Smooth muscle cell (in vitro differentiated cells): ENCODE data around the gene PCDH10. TPM values are rescaled to one million over a fixed set of nuclear protein-coding genes. Genes with fewer than 3 reads are reported as not detected.

Source experiments
- DNase-seq: peaks from one replicate; lab custom pipeline; 2025; ENCODE audit not compliant: unreplicated experiment; lab: John Stamatoyannopoulos, UW
- H2AFZ ChIP-seq: fragments of 200-600 bp; sonication (generic); 2 replicates; pipeline ENCODE4 v1.6.0; 2016; ENCODE audit warnings: antibody characterized with exemption, low read depth, mild to moderate bottlenecking
- H3F3A ChIP-seq: fragments of 200-600 bp; sonication (generic); 2 replicates; pipeline ENCODE4 v1.6.0; 2017; ENCODE audit warnings: antibody characterized with exemption, low read depth
- H3K27ac ChIP-seq: fragments of 200-600 bp; sonication (generic); 2 replicates; pipeline ENCODE4 v1.5.1; 2016; ENCODE audit warnings: low read depth, mild to moderate bottlenecking
- H3K27me3 ChIP-seq: fragments of 200-600 bp; sonication (generic); 2 replicates; pipeline ENCODE4 v1.6.1; 2016; ENCODE audit warnings: low read depth, mild to moderate bottlenecking
- H3K36me3 ChIP-seq: fragments of 200-600 bp; sonication (generic); 2 replicates; pipeline ENCODE4 v1.5.1; 2016; ENCODE audit warnings: low read depth
- H3K4me1 ChIP-seq: fragments of 200-600 bp; sonication (generic); 2 replicates; pipeline ENCODE4 v1.5.1; 2016; ENCODE audit warnings: low read depth
- H3K4me2 ChIP-seq: fragments of 200-600 bp; sonication (generic); 2 replicates; pipeline ENCODE4 v1.6.0; 2016; ENCODE audit warnings: mild to moderate bottlenecking
- H3K4me3 ChIP-seq: fragments of 200-600 bp; sonication (generic); 2 replicates; pipeline ENCODE4 v1.5.1; 2016; ENCODE audit warnings: mild to moderate bottlenecking
- H3K79me2 ChIP-seq: fragments of 200-600 bp; sonication (generic); 2 replicates; pipeline ENCODE4 v1.6.0; 2016; ENCODE audit warnings: low read depth, mild to moderate bottlenecking
- H3K9ac ChIP-seq: fragments of 200-600 bp; sonication (generic); 2 replicates; pipeline ENCODE4 v1.6.0; 2016; ENCODE audit warnings: low read depth
- H3K9me3 ChIP-seq: fragments of 200-600 bp; sonication (generic); replicated peaks from 2 replicates; pipeline ENCODE4 v1.5.1; 2016; ENCODE audit warnings: low read depth
- H4K20me1 ChIP-seq: fragments of 200-600 bp; sonication (generic); 2 replicates; pipeline ENCODE4 v1.6.0; 2016; ENCODE audit warnings: low read depth
- CTCF ChIP-seq: fragments of 200-600 bp; sonication (generic); IDR thresholded peaks from 2 replicates; pipeline ENCODE4 v1.5.1; 2017; ENCODE audit warnings: borderline replicate concordance, mild to moderate bottlenecking, antibody characterized with exemption; ENCODE audit not compliant: insufficient read depth, poor library complexity, severe bottlenecking
- WGBS: methylation state at CpG from one replicate; pipeline ENCODE4 v1.1.7; 2016; ENCODE audit warnings: low lambda C conversion rate; 5-methylcytosine and 5-hydroxymethylcytosine counted together
- polyA plus RNA-seq: library from polyadenylated mRNA; unstranded; fragments of >200 nt; fragmentation: Nextera tagmentation; extraction: Ambion mirVana; gene quantifications from 2 replicates; pipeline ENCODE4 v1.2.1, GENCODE V29; 2016
- total RNA-seq: library from RNA; depleted of rRNA; stranded (reverse); fragments of >200 nt; gene quantifications from 2 replicates; pipeline ENCODE4 v1.2.3, GENCODE V29; 2014

The PCDH10 gene
- total and polyA plus RNA-seq, 2 experiments from 2014 or later: 103 to 129 TPM

- peaks cover 30% of the 10 kb centered on the region for H4K20me1 ChIP-seq
- no peaks in the 10 kb centered on the region for H3K9me3 ChIP-seq
- H3K4me2 ChIP-seq: peak overlapping the region; percentile 98
- no peak overlapping the region for H3K9ac ChIP-seq
- WGBS: 79% methylated on average over 5 of the region's 5 CpGs
- H3K27me3 ChIP-seq: no peaks in the 10 kb centered on the region
- peak overlapping the region; percentile 86 for H3K4me3 ChIP-seq
- peak overlapping the region; percentile 3 for H3K27ac ChIP-seq
- H3K79me2 ChIP-seq: peaks cover 100% of the 10 kb centered on the region
- no peaks in the 10 kb centered on the region for H3K4me1 ChIP-seq
- DNase-seq: no peak
- no peak for TF ChIP-seq CTCF
- H2AFZ ChIP-seq: no peak overlapping the region
- no peaks in the 10 kb centered on the region for H3F3A ChIP-seq
- peaks cover 5% of the 10 kb centered on the region for H3K36me3 ChIP-seq
Measured at GRCh38 chr4:133157460-133158160, 8.5 kb downstream of the PCDH10 start.

GRCh38 chr4:133160853-133161252 is 11.8 kb downstream of the PCDH10 start:
- Histone ChIP-seq H3K4me3 (no peak overlapping the region), H3K4me1 (no peaks in the 10 kb centered on the region), H3K27me3 (no peaks in the 10 kb centered on the region), H3K36me3 (peaks cover 16% of the 10 kb centered on the region), H3K79me2 (peaks cover 93% of the 10 kb centered on the region), H3K27ac (peak overlapping the region; percentile 4), H4K20me1 (peaks cover 6% of the 10 kb centered on the region), H3K4me2 (no peak overlapping the region), H2AFZ (no peak overlapping the region), H3F3A (no peaks in the 10 kb centered on the region), H3K9me3 (no peaks in the 10 kb centered on the region), H3K9ac (no peak overlapping the region)
- no peak for TF ChIP-seq CTCF
- no peak for DNase-seq
- 60% methylated on average over 3 of the region's 3 CpGs for WGBS

GRCh38 chr4:133161570-133162295 is 12.6 kb downstream of the PCDH10 start:
- DNase-seq: no peak
- no peaks in the 10 kb centered on the region for H3K27me3 ChIP-seq
- H3K27ac ChIP-seq: peak overlapping the region; percentile 23
- H3K4me2 ChIP-seq: no peak overlapping the region
- no peaks in the 10 kb centered on the region for H3K9me3 ChIP-seq
- H3K36me3 ChIP-seq: peaks cover 16% of the 10 kb centered on the region
- no peak for TF ChIP-seq CTCF
- 94% methylated on average over 2 of the region's 2 CpGs for WGBS
- no peaks in the 10 kb centered on the region for H3F3A ChIP-seq
- no peak overlapping the region for H3K9ac ChIP-seq
- peaks cover 90% of the 10 kb centered on the region for H3K79me2 ChIP-seq
- no peaks in the 10 kb centered on the region for H3K4me1 ChIP-seq
- H2AFZ ChIP-seq: no peak overlapping the region
- no peak overlapping the region for H3K4me3 ChIP-seq
- H4K20me1 ChIP-seq: no peaks in the 10 kb centered on the region
